SK-N-SH (cell line): ENCODE results near the gene U2SURP.
"Not testable (repeated sequence)": the region's sequence is repeated elsewhere in the genome, so short reads cannot be mapped to it uniquely, and the experiment has no call there.

Experiments
- CTCF ChIP-seq: fragments of 200-600 bp; sonication (generic); IDR thresholded peaks from 2 replicates; pipeline ENCODE4 v1.6.1; 2017; ENCODE audit warnings: antibody characterized with exemption, mild to moderate bottlenecking, moderate library complexity
- EZH2phosphoT487 ChIP-seq: fragments of 200-600 bp; sonication (generic); IDR thresholded peaks from 2 replicates; pipeline ENCODE4 v1.6.1; 2017; ENCODE audit warnings: low read depth, mixed run types, mild to moderate bottlenecking, antibody characterized with exemption, moderate library complexity, borderline replicate concordance
- SMC3 ChIP-seq: IDR thresholded peaks from 2 replicates; pipeline ENCODE4 v1.6.1; 2012; ENCODE audit warnings: low read depth, low read length, improper control_type of control experiment

GRCh38 chr3:143073983-143074382 lies 72.6 kb downstream of the U2SURP start:
- not testable (repeated sequence) for TF ChIP-seq CTCF, EZH2phosphoT487, SMC3
